ENCODE results near the gene GCNT1. TPM values are rescaled to one million over a fixed set of nuclear protein-coding genes. Genes with fewer than 3 reads are reported as not detected.
A peak's percentile ranks its signal among the peaks of the same experiment; 100 is the strongest.

The GCNT1 gene
- total RNA-seq, 3 donors from 2014 or later, result 7.9 to 16.5 (median 10.1) TPM

DNA sequence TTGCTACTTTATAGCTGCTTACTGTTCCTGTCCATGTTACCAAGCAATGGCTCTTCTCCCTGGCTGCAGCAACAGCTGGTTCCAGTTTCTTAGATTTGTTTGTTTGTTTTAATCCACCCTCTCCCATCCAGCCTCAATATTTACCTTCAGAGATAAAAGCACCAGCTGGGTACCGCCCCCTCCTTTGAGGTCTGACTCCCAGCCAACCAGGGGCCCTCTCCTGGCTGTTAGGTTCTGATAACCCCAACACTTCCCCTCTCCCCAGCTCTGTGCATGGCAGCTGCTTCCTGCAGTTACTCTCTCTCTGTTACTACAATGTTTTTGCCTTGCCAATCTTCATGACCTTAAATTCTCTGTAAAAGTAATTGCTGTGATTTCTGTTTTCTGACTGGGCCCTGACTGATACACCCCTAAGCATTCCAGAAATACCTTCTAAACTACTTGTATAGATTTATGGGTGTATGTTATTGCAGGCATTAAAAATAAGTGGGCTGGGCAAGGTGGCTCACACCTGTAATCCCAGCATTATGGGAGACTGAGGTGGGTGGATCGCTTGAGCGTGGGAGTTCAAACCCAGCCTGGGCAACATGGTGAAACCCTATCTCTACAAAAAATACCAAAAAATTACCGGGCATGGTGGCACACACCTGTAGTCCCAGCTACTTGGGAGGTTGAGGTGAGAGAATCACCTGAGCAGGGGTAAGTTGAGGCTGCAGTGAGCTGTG is 2.6 kb upstream of the GCNT1 start:
- no peaks in the 10 kb centered on the region for H3K27me3 ChIP-seq
- H3K4me3 ChIP-seq, result no peak overlapping the region
- H3K27ac ChIP-seq, result no peak overlapping the region
- TF ChIP-seq POLR2A (IDR thresholded peaks at IDR 0.05), result no peak
- TF ChIP-seq, protein P1, sequence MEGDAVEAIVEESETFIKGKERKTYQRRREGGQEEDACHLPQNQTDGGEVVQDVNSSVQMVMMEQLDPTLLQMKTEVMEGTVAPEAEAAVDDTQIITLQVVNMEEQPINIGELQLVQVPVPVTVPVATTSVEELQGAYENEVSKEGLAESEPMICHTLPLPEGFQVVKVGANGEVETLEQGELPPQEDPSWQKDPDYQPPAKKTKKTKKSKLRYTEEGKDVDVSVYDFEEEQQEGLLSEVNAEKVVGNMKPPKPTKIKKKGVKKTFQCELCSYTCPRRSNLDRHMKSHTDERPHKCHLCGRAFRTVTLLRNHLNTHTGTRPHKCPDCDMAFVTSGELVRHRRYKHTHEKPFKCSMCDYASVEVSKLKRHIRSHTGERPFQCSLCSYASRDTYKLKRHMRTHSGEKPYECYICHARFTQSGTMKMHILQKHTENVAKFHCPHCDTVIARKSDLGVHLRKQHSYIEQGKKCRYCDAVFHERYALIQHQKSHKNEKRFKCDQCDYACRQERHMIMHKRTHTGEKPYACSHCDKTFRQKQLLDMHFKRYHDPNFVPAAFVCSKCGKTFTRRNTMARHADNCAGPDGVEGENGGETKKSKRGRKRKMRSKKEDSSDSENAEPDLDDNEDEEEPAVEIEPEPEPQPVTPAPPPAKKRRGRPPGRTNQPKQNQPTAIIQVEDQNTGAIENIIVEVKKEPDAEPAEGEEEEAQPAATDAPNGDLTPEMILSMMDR (IDR thresholded peaks at IDR 0.05), result no peak
- no peaks in the 10 kb centered on the region for H3K9me3 ChIP-seq
- no peaks in the 10 kb centered on the region for H3K36me3 ChIP-seq
- DNase-seq (ENCODE audit: low spot score in 2 of 2), result no peak
- intact Hi-C loops (cut with DNase I; ENCODE audit: low total_unique reads), result no loop called here
- H3K4me1 ChIP-seq, result no peaks in the 10 kb centered on the region

DNA sequence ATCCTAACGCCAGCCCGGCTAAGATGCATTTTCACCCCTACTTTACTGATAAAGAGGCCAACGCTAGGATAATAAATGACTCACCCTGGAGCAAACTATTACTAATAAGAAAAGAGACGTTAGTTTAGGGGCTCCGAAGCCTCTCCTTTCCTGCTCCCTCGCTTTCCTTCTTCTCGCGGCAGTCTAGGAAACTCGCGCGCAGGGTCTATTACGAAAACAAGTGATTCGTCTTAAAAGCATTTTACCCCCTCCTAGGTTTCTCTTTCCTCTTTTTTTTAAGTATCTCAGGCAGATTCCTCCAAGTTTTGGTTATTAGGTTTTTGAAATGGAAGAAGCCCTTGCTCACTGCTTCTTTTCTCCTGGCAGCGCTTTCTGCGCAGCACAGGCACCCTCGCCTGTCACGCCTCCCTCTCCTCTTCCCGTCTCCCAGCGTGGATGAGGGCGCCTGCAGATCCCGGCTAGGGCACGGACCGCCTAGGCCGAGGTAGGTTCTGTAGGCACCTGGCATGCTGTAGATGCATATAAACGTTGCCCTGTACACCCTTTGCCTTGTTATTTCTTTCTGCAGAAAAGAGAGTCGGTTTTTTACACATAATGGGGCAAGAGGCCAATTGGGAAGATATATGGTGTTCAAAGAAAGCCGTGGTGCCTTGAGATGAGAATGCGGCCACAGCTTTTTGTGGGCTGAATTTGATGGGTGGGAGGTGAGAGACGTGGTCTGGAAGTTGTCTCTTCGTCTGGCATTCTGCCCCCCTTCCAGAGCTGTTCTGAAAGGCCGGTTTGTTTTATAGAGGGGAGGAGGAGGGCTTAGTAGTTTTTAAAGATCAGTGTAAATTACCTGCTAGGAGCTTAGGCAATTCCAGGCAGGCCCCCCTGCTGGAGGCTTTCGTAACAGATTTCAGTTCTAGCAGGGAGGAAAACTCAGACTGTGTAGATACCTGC is 983 bp downstream of the GCNT1 start:
- H3K27me3 ChIP-seq, result no peaks in the 10 kb centered on the region
- peak in 1 of 2 donors; percentile 31 for DNase-seq (ENCODE audit: low spot score in 2 of 2)
- H3K9me3 ChIP-seq, result no peaks in the 10 kb centered on the region
- no peaks in the 10 kb centered on the region for H3K36me3 ChIP-seq
- peak overlapping the region; percentile 68 to 73 for H3K27ac ChIP-seq
- H3K4me3 ChIP-seq, result peak overlapping the region; percentile 61 to 92 (median 78)
- H3K4me1 ChIP-seq, result no peaks in the 10 kb centered on the region
- intact Hi-C loops (cut with DNase I; ENCODE audit: low total_unique reads), result loop anchor here (10.0 kb wide), 1 partner anchor 1235 kb away; no protein-coding TSS in a partner anchor
- TF ChIP-seq POLR2AphosphoS5 (IDR thresholded peaks at IDR 0.05), result no peak
- TF ChIP-seq, protein P1 (IDR thresholded peaks at IDR 0.05), result peak in 1 of 3 donors; percentile 11

DNA sequence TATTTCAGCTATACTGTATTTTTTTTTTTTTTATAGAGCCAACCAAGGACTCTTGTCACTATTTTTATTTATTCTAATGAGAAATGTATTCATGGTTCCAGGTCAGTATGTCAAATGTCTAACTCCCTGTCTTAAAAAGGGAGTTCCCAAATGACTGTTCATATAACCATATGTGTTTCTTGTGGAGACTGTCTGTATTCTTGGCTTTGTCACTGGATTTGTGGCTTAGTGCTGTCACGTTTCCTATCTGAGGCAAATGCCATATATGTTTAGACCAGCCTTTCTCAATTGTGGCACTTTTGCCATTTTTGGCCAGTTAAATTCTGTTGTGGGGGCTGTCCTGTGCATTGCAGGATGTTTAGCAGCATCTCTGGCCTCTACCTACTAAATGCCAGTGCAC is 3.1 kb downstream of the GCNT1 start:
- no peak overlapping the region for H3K27ac ChIP-seq
- no peak overlapping the region for H3K4me3 ChIP-seq
- intact Hi-C loops (cut with DNase I; ENCODE audit: low total_unique reads), result loop anchor here (2.0 to 10.0 kb wide), 2 partner anchors 19 to 1233 kb away; no protein-coding TSS in a partner anchor
- H3K9me3 ChIP-seq, result no peaks in the 10 kb centered on the region
- no peaks in the 10 kb centered on the region for H3K4me1 ChIP-seq
- TF ChIP-seq POLR2A (IDR thresholded peaks at IDR 0.05) (no peak), POLR2AphosphoS5 (IDR thresholded peaks at IDR 0.05) (no peak)
- TF ChIP-seq, protein P1 (IDR thresholded peaks at IDR 0.05), result no peak
- H3K27me3 ChIP-seq, result no peaks in the 10 kb centered on the region
- DNase-seq (ENCODE audit: low spot score in 2 of 2), result no peak
- no peaks in the 10 kb centered on the region for H3K36me3 ChIP-seq

DNA sequence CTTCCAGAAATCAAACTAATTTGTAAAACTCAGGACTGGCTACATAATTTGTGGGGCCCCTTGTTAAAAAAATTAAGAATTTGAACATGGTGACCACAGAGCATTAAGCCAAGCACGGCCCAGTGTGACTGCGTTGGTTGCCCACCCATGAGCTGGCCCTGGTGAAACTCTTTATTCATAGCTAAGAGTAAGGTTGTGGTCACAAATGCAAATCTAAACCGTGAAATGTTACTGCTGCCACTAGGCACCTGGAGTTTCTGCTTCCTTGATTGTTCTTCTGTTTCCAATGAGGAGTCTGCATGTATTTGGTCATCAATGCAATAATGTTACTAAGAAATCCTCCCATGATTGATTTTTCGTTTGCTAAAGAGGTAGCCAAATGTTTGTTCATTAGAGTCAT is 4.2 kb downstream of the GCNT1 start:
- Histone ChIP-seq H3K36me3 (no peaks in the 10 kb centered on the region), H3K27me3 (no peaks in the 10 kb centered on the region), H3K27ac (no peak overlapping the region), H3K9me3 (no peaks in the 10 kb centered on the region), H3K4me3 (no peak overlapping the region), H3K4me1 (no peaks in the 10 kb centered on the region)
- TF ChIP-seq POLR2AphosphoS5 (IDR thresholded peaks at IDR 0.05), result no peak
- TF ChIP-seq POLR2A (IDR thresholded peaks at IDR 0.05), result no peak
- no peak for DNase-seq (ENCODE audit: low spot score in 2 of 2)
- intact Hi-C loops (cut with DNase I; ENCODE audit: low total_unique reads), result loop anchor here (2.0 to 10.0 kb wide), 2 partner anchors 18 to 1232 kb away; no protein-coding TSS in a partner anchor

DNA sequence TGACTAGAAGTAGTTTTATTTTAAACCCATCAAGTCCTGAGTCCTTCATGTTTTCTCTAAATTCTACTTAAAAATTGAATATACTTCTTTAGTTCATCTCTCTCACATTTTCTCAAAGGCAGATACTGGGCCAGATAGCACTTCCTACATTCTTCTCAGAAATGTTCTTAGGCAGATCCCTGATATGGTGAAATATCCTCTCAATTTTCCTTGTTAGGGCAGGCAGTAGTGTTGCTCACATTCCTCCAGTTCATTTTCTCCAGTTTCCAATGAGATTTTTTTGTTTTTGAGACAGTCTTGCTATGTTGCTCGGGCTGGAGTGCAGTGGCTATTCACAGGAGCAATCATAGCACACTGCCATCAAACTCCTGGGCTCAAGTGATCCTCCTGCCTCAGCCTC is 5.7 kb downstream of the GCNT1 start:
- TF ChIP-seq, protein P1 (IDR thresholded peaks at IDR 0.05), result no peak
- no peak for TF ChIP-seq POLR2AphosphoS5 (IDR thresholded peaks at IDR 0.05)
- TF ChIP-seq POLR2A (IDR thresholded peaks at IDR 0.05), result no peak
- no peaks in the 10 kb centered on the region for H3K27me3 ChIP-seq
- H3K36me3 ChIP-seq, result no peaks in the 10 kb centered on the region
- no peaks in the 10 kb centered on the region for H3K9me3 ChIP-seq
- H3K4me3 ChIP-seq, result no peak overlapping the region
- DNase-seq (ENCODE audit: low spot score in 2 of 2), result no peak
- intact Hi-C loops (cut with DNase I; ENCODE audit: low total_unique reads), result loop anchor here (10.0 kb wide), 1 partner anchor 1230 kb away; no protein-coding TSS in a partner anchor
- H3K4me1 ChIP-seq, result no peaks in the 10 kb centered on the region
- H3K27ac ChIP-seq, result no peak overlapping the region
